ENCODE results near the gene CBR3.
A peak's percentile ranks its signal among the peaks of the same experiment; 100 is the strongest.

CBR3 gene

DNA sequence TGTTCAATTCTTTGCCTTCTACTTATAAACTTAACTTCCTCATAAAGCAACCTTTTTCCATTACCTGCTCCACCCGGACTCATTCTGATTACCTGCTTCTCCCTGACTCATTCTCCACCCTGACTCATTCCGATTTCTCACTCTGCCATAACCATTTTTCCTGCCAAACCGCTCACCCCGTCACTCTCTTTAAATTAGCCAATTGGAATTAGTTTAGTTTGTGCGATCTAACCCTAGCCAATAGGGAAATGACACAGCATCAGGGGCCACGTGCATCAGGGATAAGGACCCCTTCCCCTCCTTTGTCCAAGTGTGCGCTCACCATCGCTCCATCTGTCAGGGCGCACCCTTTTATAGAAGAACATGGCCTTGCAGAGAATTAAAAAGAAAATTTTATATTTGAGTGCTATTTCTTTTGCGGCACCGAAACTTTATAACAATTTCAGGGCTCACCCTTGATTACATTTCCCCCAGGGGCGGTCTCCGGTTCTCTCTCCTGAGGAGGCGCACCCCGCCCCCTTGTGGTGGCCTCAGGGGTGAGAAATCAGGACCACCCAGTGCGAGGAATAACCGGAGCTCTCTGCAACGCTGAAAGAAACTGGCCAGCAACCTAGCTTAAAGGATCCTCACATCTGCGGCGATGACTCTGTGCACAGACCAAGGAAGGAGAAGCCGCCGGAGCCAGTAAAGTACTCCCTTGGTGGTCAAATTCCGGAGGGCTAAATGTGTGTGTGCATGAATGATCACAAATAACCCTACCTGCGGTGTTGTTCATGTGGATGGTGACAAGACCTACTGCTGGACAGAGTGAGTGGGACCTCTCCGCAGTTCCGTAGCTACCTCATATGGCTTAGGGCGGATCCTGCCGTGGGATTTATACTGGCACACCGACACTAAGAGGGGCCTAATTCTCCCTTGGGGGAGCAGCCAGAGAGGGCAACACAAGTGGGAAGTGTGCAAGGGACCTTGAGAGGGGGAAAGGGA lies 30.3 kb upstream of the CBR3 start:
- Histone ChIP-seq H3K27me3 (replicated peaks in 2 of 5; ENCODE audit: control insufficient read depth in 4 of 5, insufficient read depth in 5 of 5, low read length in 4 of 5) (peaks cover 0 to 4% (median 2%) of the 10 kb centered on the region in 5 experiments), H3K36me3 (ENCODE audit: control insufficient read depth in 4 of 4, insufficient read depth in 4 of 4, low read length in 3 of 4) (no peaks in the 10 kb centered on the region), H3K4me3 (ENCODE audit: control insufficient read depth in 1 of 7, extremely low read depth in 1 of 7, insufficient read depth in 4 of 7, low read depth in 2 of 7, low read length in 6 of 7) (peak overlapping the region in 5 of 7 experiments; percentile 1 to 49 (median 30)), H3K27ac (ENCODE audit: insufficient read depth in 1 of 2, low read depth in 1 of 2, low read length in 2 of 2, poor library complexity in 1 of 2, severe bottlenecking in 2 of 2) (peak overlapping the region in 1 of 2 experiments; percentile 49), H3K4me1 (ENCODE audit: control extremely low read depth in 1 of 4, control insufficient read depth in 4 of 4, insufficient read depth in 4 of 4, low read length in 3 of 4) (peaks cover 0 to 8% (median 3%) of the 10 kb centered on the region in 4 experiments), H3K9me3 (ENCODE audit: control extremely low read depth in 1 of 5, control insufficient read depth in 4 of 5, insufficient read depth in 2 of 5, low read depth in 1 of 5, low read length in 4 of 5) (peaks cover 0 to 1% (median 0%) of the 10 kb centered on the region in 5 experiments)
- peak; percentile 74 to 92 (median 90) for DNase-seq
- ChIA-PET CTCF (interaction anchor here (0.7 to 2.8 kb wide), 17 partner anchors 8 to 69 kb away, joined by 3 to 19 read pairs (median 4); partner anchors contain the start of gene SETD4), POLR2A (interaction anchor here (0.9 kb wide), 1 partner anchor 44 kb away, joined by 4 read pairs; the partner anchor contains the start of gene SETD4)
- WGBS (ENCODE audit: insufficient coverage), result 11% methylated on average over 24 of the region's 29 CpGs

DNA sequence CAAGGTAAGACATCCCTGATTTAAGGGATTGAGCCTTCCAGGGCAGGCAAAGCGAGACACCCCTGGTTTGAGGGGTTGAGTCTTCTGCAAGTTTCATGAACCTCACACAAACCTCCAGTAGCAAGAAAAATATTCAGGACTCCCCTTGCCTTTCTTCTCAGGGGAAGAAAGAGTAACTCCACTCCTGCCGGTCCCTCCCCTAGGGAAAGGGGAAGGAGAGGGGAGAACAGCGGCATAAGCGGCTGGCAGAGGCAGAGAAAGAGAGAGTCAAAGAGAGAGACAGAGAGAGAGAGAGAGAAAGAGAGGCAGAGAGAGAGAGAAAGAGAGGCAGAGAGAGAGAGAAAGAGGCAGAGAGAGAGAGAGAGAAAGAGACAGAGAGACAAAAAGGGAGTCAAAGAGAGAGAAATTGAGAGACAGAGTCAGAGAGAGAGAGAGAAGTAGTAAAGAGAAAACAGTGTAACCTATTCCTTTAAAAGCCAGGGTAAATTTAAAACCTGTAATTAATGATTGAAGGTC lies 29.5 kb upstream of the CBR3 start:
- ChIA-PET CTCF (interaction anchor here (0.7 to 2.8 kb wide), 13 partner anchors 7 to 70 kb away, joined by 3 to 19 read pairs (median 4); partner anchors contain the start of gene SETD4), POLR2A (no interaction called here)
- H3K4me3 ChIP-seq (ENCODE audit: control insufficient read depth in 1 of 7, extremely low read depth in 1 of 7, insufficient read depth in 4 of 7, low read depth in 2 of 7, low read length in 6 of 7), result peak overlapping the region in 2 of 7 experiments; percentile 44 to 49
- H3K9me3 ChIP-seq (ENCODE audit: control extremely low read depth in 1 of 5, control insufficient read depth in 4 of 5, insufficient read depth in 2 of 5, low read depth in 1 of 5, low read length in 4 of 5), result peaks cover 0 to 1% (median 0%) of the 10 kb centered on the region in 5 experiments
- peaks cover 0 to 8% (median 3%) of the 10 kb centered on the region in 4 experiments for H3K4me1 ChIP-seq (ENCODE audit: control extremely low read depth in 1 of 4, control insufficient read depth in 4 of 4, insufficient read depth in 4 of 4, low read length in 3 of 4)
- WGBS (ENCODE audit: insufficient coverage), result 74% methylated on average over 2 of the region's 4 CpGs
- H3K27ac ChIP-seq (ENCODE audit: insufficient read depth in 1 of 2, low read depth in 1 of 2, low read length in 2 of 2, poor library complexity in 1 of 2, severe bottlenecking in 2 of 2), result no peak overlapping the region
- no peaks in the 10 kb centered on the region for H3K36me3 ChIP-seq (ENCODE audit: control insufficient read depth in 4 of 4, insufficient read depth in 4 of 4, low read length in 3 of 4)
- DNase-seq, result no peak
- H3K27me3 ChIP-seq (replicated peaks in 2 of 5; ENCODE audit: control insufficient read depth in 4 of 5, insufficient read depth in 5 of 5, low read length in 4 of 5), result peaks cover 0 to 4% (median 2%) of the 10 kb centered on the region in 5 experiments

DNA sequence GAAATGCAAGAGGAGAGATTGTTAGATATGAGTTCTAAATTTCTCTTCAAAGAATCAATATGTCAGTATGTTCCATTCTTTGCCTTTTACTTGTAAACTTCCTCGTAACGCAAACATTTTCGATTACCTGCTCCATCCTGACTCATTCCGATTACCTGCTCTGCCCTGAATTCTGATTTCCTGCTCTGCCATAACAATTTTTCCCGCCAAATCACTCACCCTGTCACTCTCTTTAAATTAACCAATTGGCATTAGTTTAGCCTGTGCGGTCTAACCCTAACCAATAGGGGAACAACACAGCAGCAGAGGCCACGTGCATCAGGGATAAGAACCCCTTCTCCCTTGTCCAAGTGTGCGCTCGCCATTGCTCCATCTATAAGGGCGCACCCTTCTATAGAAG lies 25.0 kb upstream of the CBR3 start:
- WGBS (ENCODE audit: insufficient coverage), result 98% methylated on average over 9 of the region's 10 CpGs
- H3K4me1 ChIP-seq (ENCODE audit: control extremely low read depth in 1 of 4, control insufficient read depth in 4 of 4, insufficient read depth in 4 of 4, low read length in 3 of 4), result peaks cover 0 to 13% (median 6%) of the 10 kb centered on the region in 4 experiments
- no peaks in the 10 kb centered on the region for H3K9me3 ChIP-seq (ENCODE audit: control extremely low read depth in 1 of 5, control insufficient read depth in 4 of 5, insufficient read depth in 2 of 5, low read depth in 1 of 5, low read length in 4 of 5)
- peaks cover 0 to 3% (median 2%) of the 10 kb centered on the region in 5 experiments for H3K27me3 ChIP-seq (replicated peaks in 2 of 5; ENCODE audit: control insufficient read depth in 4 of 5, insufficient read depth in 5 of 5, low read length in 4 of 5)
- DNase-seq, result no peak
- ChIA-PET POLR2A (no interaction called here), CTCF (interaction anchor here (2.1 kb wide), 1 partner anchor 22 kb away, joined by 6 read pairs; no protein-coding TSS in a partner anchor)
- no peak overlapping the region for H3K4me3 ChIP-seq (ENCODE audit: control insufficient read depth in 1 of 7, extremely low read depth in 1 of 7, insufficient read depth in 4 of 7, low read depth in 2 of 7, low read length in 6 of 7)
- no peak overlapping the region for H3K27ac ChIP-seq (ENCODE audit: insufficient read depth in 1 of 2, low read depth in 1 of 2, low read length in 2 of 2, poor library complexity in 1 of 2, severe bottlenecking in 2 of 2)
- H3K36me3 ChIP-seq (ENCODE audit: control insufficient read depth in 4 of 4, insufficient read depth in 4 of 4, low read length in 3 of 4), result no peaks in the 10 kb centered on the region

DNA sequence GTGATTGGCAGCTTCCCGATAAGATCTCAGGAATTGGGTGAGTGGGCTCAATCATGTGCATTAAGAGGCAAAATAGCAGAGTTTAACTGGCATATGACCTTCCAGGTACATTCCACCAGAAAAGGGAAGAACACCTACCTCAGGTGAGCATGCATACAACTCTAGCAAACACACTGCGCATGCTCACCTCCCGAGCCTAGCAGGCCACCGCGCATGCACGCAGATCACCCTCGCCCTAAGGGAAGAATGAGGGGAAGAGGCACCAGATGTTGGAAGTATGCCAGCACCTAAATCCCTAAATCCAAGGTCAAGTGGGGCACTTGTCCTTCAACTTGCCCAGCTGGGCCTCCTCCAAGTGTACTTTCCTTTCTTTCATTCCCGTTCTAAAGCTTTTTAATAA lies 23.6 kb upstream of the CBR3 start:
- Histone ChIP-seq H3K4me1 (ENCODE audit: control extremely low read depth in 1 of 4, control insufficient read depth in 4 of 4, insufficient read depth in 4 of 4, low read length in 3 of 4) (peaks cover 0 to 11% (median 6%) of the 10 kb centered on the region in 4 experiments), H3K9me3 (ENCODE audit: control extremely low read depth in 1 of 5, control insufficient read depth in 4 of 5, insufficient read depth in 2 of 5, low read depth in 1 of 5, low read length in 4 of 5) (no peaks in the 10 kb centered on the region), H3K36me3 (ENCODE audit: control insufficient read depth in 4 of 4, insufficient read depth in 4 of 4, low read length in 3 of 4) (no peaks in the 10 kb centered on the region), H3K27ac (ENCODE audit: insufficient read depth in 1 of 2, low read depth in 1 of 2, low read length in 2 of 2, poor library complexity in 1 of 2, severe bottlenecking in 2 of 2) (no peak overlapping the region), H3K27me3 (replicated peaks in 2 of 5; ENCODE audit: control insufficient read depth in 4 of 5, insufficient read depth in 5 of 5, low read length in 4 of 5) (no peaks in the 10 kb centered on the region), H3K4me3 (ENCODE audit: control insufficient read depth in 1 of 7, extremely low read depth in 1 of 7, insufficient read depth in 4 of 7, low read depth in 2 of 7, low read length in 6 of 7) (no peak overlapping the region)
- ChIA-PET POLR2A (no interaction called here), CTCF (interaction anchor here (1.1 to 2.0 kb wide), 3 partner anchors 9 to 99 kb away, joined by 3 to 11 read pairs (median 3); no protein-coding TSS in a partner anchor)
- DNase-seq, result no peak
- 90% methylated on average over 3 of the region's 8 CpGs for WGBS (ENCODE audit: insufficient coverage)

DNA sequence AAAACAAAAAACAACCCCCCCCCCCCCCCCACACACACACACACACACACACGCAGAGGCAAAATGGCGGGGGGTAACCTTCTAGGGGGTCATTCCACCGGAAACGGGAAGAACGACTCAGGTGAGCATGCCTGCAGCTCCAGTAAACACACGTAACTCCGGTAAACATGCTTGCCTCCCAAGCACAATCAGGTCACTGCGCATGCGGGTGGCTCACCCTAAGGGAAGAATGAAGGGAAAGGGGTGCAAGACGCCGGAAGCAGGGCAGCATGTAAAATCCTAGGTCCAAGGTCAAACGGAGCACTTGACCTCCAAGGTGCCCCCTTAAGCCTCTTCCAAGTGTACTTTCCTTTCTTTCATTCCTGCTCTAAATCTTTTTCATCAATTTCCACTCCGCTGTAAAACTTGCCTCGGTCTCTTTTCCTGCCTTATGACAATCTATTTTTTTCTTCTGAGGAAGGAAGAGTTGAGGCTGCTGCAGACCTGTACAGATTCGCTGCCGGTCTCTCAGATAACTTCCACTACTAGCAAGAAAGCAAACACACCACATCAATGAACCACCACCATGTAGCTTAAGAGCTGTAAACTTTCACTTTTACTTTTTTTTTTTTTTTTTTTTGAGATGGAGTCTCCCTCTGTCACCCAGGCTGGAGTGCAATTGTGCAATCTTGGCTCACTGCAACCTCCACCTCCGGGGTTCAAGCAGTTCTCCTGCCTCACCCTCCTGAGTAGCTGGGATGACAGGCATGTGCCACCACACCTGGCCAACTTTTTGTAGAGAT lies 21.0 kb upstream of the CBR3 start:
- ChIA-PET CTCF (interaction anchor here (0.6 to 2.2 kb wide), 12 partner anchors 9 to 1368 kb away, joined by 3 to 10 read pairs (median 4); no protein-coding TSS in a partner anchor), POLR2A (no interaction called here)
- Histone ChIP-seq H3K36me3 (ENCODE audit: control insufficient read depth in 4 of 4, insufficient read depth in 4 of 4, low read length in 3 of 4) (no peaks in the 10 kb centered on the region), H3K27ac (ENCODE audit: insufficient read depth in 1 of 2, low read depth in 1 of 2, low read length in 2 of 2, poor library complexity in 1 of 2, severe bottlenecking in 2 of 2) (no peak overlapping the region), H3K9me3 (ENCODE audit: control extremely low read depth in 1 of 5, control insufficient read depth in 4 of 5, insufficient read depth in 2 of 5, low read depth in 1 of 5, low read length in 4 of 5) (peaks cover 0 to 4% (median 0%) of the 10 kb centered on the region in 5 experiments), H3K27me3 (replicated peaks in 2 of 5; ENCODE audit: control insufficient read depth in 4 of 5, insufficient read depth in 5 of 5, low read length in 4 of 5) (no peaks in the 10 kb centered on the region), H3K4me3 (ENCODE audit: control insufficient read depth in 1 of 7, extremely low read depth in 1 of 7, insufficient read depth in 4 of 7, low read depth in 2 of 7, low read length in 6 of 7) (peak overlapping the region in 4 of 7 experiments; percentile 24 to 58 (median 42)), H3K4me1 (ENCODE audit: control extremely low read depth in 1 of 4, control insufficient read depth in 4 of 4, insufficient read depth in 4 of 4, low read length in 3 of 4) (peaks cover 0 to 11% (median 6%) of the 10 kb centered on the region in 4 experiments)
- WGBS (ENCODE audit: insufficient coverage), result 54% methylated on average over 10 of the region's 17 CpGs
- DNase-seq, result peak in 2 of 3 donors; percentile 41 to 57

DNA sequence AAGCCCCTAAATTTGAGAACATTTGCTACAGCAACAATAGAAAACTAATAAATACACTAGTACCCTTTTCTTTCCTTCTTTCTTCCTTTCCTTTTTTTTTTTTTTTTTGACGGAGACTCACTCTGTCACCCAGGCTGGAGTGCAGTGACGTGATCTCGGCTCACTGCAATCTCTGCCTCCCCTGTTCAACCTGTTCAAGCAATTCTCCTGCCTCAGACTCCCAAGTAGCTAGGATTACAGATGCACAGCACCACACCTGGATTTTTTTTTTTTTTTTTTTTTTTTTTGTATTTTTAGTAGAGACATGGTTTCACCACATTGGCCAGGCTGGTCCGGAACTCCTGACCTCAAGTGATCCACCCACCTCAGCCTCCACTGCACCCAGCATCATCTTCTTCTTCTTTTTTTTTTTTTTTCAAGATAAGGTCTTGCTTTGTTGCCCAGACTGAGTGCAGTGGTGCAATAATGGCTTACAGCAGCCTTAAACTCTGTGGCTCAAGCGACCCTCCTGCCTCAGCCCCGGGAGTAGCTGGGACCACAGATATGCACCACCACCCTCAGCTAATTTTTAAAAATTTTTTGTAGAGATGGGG lies 19.6 kb upstream of the CBR3 start:
- DNase-seq, result no peak
- no CpG with 5 or more reads among the region's 6 CpGs for WGBS (ENCODE audit: insufficient coverage)
- no peak overlapping the region for H3K4me3 ChIP-seq (ENCODE audit: control insufficient read depth in 1 of 7, extremely low read depth in 1 of 7, insufficient read depth in 4 of 7, low read depth in 2 of 7, low read length in 6 of 7)
- H3K27ac ChIP-seq (ENCODE audit: insufficient read depth in 1 of 2, low read depth in 1 of 2, low read length in 2 of 2, poor library complexity in 1 of 2, severe bottlenecking in 2 of 2), result no peak overlapping the region
- H3K4me1 ChIP-seq (ENCODE audit: control extremely low read depth in 1 of 4, control insufficient read depth in 4 of 4, insufficient read depth in 4 of 4, low read length in 3 of 4), result peaks cover 0 to 11% (median 6%) of the 10 kb centered on the region in 4 experiments
- peaks cover 0 to 4% (median 0%) of the 10 kb centered on the region in 5 experiments for H3K9me3 ChIP-seq (ENCODE audit: control extremely low read depth in 1 of 5, control insufficient read depth in 4 of 5, insufficient read depth in 2 of 5, low read depth in 1 of 5, low read length in 4 of 5)
- H3K36me3 ChIP-seq (ENCODE audit: control insufficient read depth in 4 of 4, insufficient read depth in 4 of 4, low read length in 3 of 4), result no peaks in the 10 kb centered on the region
- POLR2A ChIA-PET, result interaction anchor here (0.6 kb wide), 2 partner anchors 361 to 827 kb away, joined by 3 read pairs; no protein-coding TSS in a partner anchor
- CTCF ChIA-PET, result interaction anchor here (1.3 to 2.2 kb wide), 4 partner anchors 11 to 1260 kb away, joined by 3 to 10 read pairs (median 5); no protein-coding TSS in a partner anchor
- H3K27me3 ChIP-seq (replicated peaks in 2 of 5; ENCODE audit: control insufficient read depth in 4 of 5, insufficient read depth in 5 of 5, low read length in 4 of 5), result no peaks in the 10 kb centered on the region

Measured in common myeloid progenitor, CD34-positive (primary cell).